Endothelial cell of umbilical vein (primary cell): ENCODE results near the gene MEIOB. TPM values are rescaled to one million over a fixed set of nuclear protein-coding genes. Genes with fewer than 3 reads are reported as not detected.

Source experiments
- BruUV-seq: library from RNA; stranded (reverse); fragments of 400-500 nt; replicated peaks from 2 replicates; lab custom pipeline; 2021; lab: Mats Ljungman, UMichigan
- CTCF ChIA-PET: fragments of 300-600, 350-600 bp; sonication (Branson Sonifier 250); formaldehyde crosslinking; loops from one replicate; lab custom pipeline; 2021; ENCODE audit warnings: antibody characterized with exemption, inconsistent platforms; lab: Charles Lee
- POLR2A ChIA-PET: fragments of 300-600, 350-600 bp; sonication (Branson Sonifier 250); formaldehyde crosslinking; loops from one replicate; lab custom pipeline; 2021; ENCODE audit warnings: antibody characterized with exemption, inconsistent platforms; lab: Charles Lee
- DNase-seq: peaks from one replicate; pipeline ENCODE4 v3.0.0-alpha.2; 2011; ENCODE audit warnings: low read depth, low spot score
- FAIRE-seq: peaks from 2 replicates; lab custom pipeline; 2011; peaks lifted over from hg19 to GRCh38; lab: Jason Lieb, UNC
- H2AFZ ChIP-seq: 2 replicates; pipeline ENCODE4 v1.6.0; 2012; ENCODE audit warnings: low read depth, low read length, control low read depth, inconsistent platforms
- H3K27ac ChIP-seq: 2 replicates; pipeline ENCODE4 v1.5.1; 2011; ENCODE audit warnings: low read depth, mild to moderate bottlenecking, control low read depth, low read length, moderate library complexity; ENCODE audit not compliant: insufficient read depth
- H3K27me3 ChIP-seq, 2 experiments: 2 replicates each; pipeline versions ENCODE4 v1.6.0 to v1.6.1; 2011; ENCODE audit warnings: low read length in 2 of 2, mixed read lengths in 1 of 2; ENCODE audit not compliant: control insufficient read depth in 2 of 2, insufficient read depth in 2 of 2
- H3K36me3 ChIP-seq, 2 experiments: 2 replicates in 1 of 2; 3 replicates in 1 of 2; pipeline ENCODE4 v1.5.1; 2011; ENCODE audit warnings: low read length in 2 of 2, mild to moderate bottlenecking in 1 of 2, moderate library complexity in 1 of 2; ENCODE audit not compliant: control insufficient read depth in 2 of 2, insufficient read depth in 2 of 2; ENCODE audit errors: extremely low read depth in 1 of 2
- H3K4me1 ChIP-seq: 3 replicates; pipeline ENCODE4 v1.5.1; 2011; ENCODE audit warnings: mild to moderate bottlenecking, low read length; ENCODE audit not compliant: control insufficient read depth, insufficient read depth; ENCODE audit errors: extremely low read depth
- H3K4me2 ChIP-seq: 2 replicates; pipeline ENCODE4 v1.6.1; 2011; ENCODE audit warnings: low read length, control low read depth, mixed read lengths; ENCODE audit not compliant: insufficient read depth
- H3K4me3 ChIP-seq, 3 experiments: fragments of 200-600 bp in 1 of 3; sonication (generic), shearing (Covaris generic) in 1 of 3; replicated peaks in 1 of 3; 2 replicates each; pipeline ENCODE4 v1.5.1; 2011 to 2016; ENCODE audit warnings: control low read depth in 3 of 3, low read length in 3 of 3, mild to moderate bottlenecking in 2 of 3, inconsistent platforms in 1 of 3, low read depth in 1 of 3, moderate library complexity in 1 of 3; ENCODE audit not compliant: insufficient read depth in 1 of 3
- H3K79me2 ChIP-seq: 2 replicates; pipeline ENCODE4 v1.6.0; 2012; ENCODE audit warnings: low read length, inconsistent platforms; ENCODE audit not compliant: control insufficient read depth, insufficient read depth
- H3K9ac ChIP-seq: replicated peaks from 2 replicates; pipeline ENCODE3; 2011; ENCODE audit warnings: low read length, control low read depth; ENCODE audit not compliant: insufficient read depth; ENCODE audit errors: extremely low read depth
- H3K9me1 ChIP-seq: replicated peaks from 3 replicates; pipeline ENCODE4 v1.6.0; 2011; ENCODE audit warnings: mild to moderate bottlenecking, low read length; ENCODE audit not compliant: control insufficient read depth, insufficient read depth; ENCODE audit errors: extremely low read depth
- H3K9me3 ChIP-seq: replicated peaks from 2 replicates; pipeline ENCODE4 v1.5.1; 2012; ENCODE audit warnings: low read length, inconsistent platforms; ENCODE audit not compliant: control insufficient read depth, insufficient read depth
- H4K20me1 ChIP-seq: replicated peaks from 2 replicates; pipeline ENCODE3; 2011; ENCODE audit warnings: mild to moderate bottlenecking, low read length; ENCODE audit not compliant: control insufficient read depth, insufficient read depth; ENCODE audit errors: extremely low read depth
- CTCF ChIP-seq, 2 donors: IDR thresholded peaks; 1 replicate in 1 of 2; 2 replicates in 1 of 2; pipeline ENCODE4 v1.5.1; 2011; ENCODE audit warnings: low read length in 2 of 2, mild to moderate bottlenecking in 2 of 2, moderate library complexity in 2 of 2, control low read depth in 1 of 2, inconsistent platforms in 1 of 2, low read depth in 1 of 2; ENCODE audit not compliant: insufficient read depth in 1 of 2; ENCODE audit errors: extremely low read depth in 1 of 2
- EZH2 ChIP-seq: IDR thresholded peaks from 2 replicates; pipeline ENCODE4 v1.6.1; 2012; ENCODE audit warnings: borderline replicate concordance, low read depth, mild to moderate bottlenecking, moderate library complexity, low read length, inconsistent platforms; ENCODE audit not compliant: severe bottlenecking
- FOS ChIP-seq: IDR thresholded peaks from 2 replicates; pipeline ENCODE4 v1.6.1; 2011; ENCODE audit warnings: mild to moderate bottlenecking, low read length, moderate library complexity, borderline replicate concordance; ENCODE audit not compliant: insufficient read depth
- GATA2 ChIP-seq: IDR thresholded peaks from 2 replicates; pipeline ENCODE4 v1.7.0; 2011; ENCODE audit warnings: low read depth, mild to moderate bottlenecking, moderate library complexity, mixed read lengths, low read length; ENCODE audit not compliant: insufficient read length, insufficient read depth
- JUN ChIP-seq: IDR thresholded peaks from 2 replicates; pipeline ENCODE4 v1.6.1; 2011; ENCODE audit warnings: borderline replicate concordance, low read depth; ENCODE audit not compliant: insufficient read length, insufficient read depth
- MAX ChIP-seq: IDR thresholded peaks from 2 replicates; pipeline ENCODE4 v1.6.1; 2011; ENCODE audit not compliant: insufficient read depth, insufficient read length
- MYC ChIP-seq: IDR thresholded peaks from one replicate; pipeline ENCODE4 v1.6.1; 2011; ENCODE audit warnings: mild to moderate bottlenecking, low read depth, low read length
- POLR2A ChIP-seq: IDR thresholded peaks from 2 replicates; pipeline ENCODE4 v1.6.1; 2012; ENCODE audit warnings: low read depth, mild to moderate bottlenecking, control low read depth, low read length
- POLR2AphosphoS5 ChIP-seq: IDR thresholded peaks from 2 replicates; pipeline ENCODE4 v1.6.1; 2012; ENCODE audit warnings: low read depth, mild to moderate bottlenecking, control low read depth, low read length, moderate library complexity; ENCODE audit not compliant: insufficient read depth
- dilution Hi-C: fragments of 300-500 bp; cut with MboI; formaldehyde crosslinking; loops from one replicate; pipeline ENCODE4 v1.15.0; 2019; ENCODE audit warnings: low sequenced_read_pairs; ENCODE audit not compliant: extremely low pct_ligation_motif_present
- intact Hi-C: fragments of 100-400 bp; cut with micrococcal nuclease; formaldehyde crosslinking; loops from one replicate; pipeline ENCODE4 v1.10.0; 2022
- polyA plus RNA-seq, 4 experiments: library from polyadenylated mRNA; depleted of rRNA in 3 of 4; stranded (reverse) in 3 of 4; unstranded in 1 of 4; fragments of >200 nt; gene quantifications; 2 replicates each; pipeline versions ENCODE4 v1.2.1 to v1.2.3, GENCODE V29; 2011 to 2012; ENCODE audit warnings: missing spikeins in 1 of 4
- total RNA-seq: library from RNA; stranded (reverse); gene quantifications from 2 replicates; pipeline ENCODE4 v1.2.3, GENCODE V29; 2021

The MEIOB gene
- total and polyA plus RNA-seq, 2 donors (not counting 3 experiments of a cell fraction or from before 2014, with no cell fraction given): 0.04 TPM; not detected in 1

GRCh38 chr16:1887711-1888354 is 15.9 kb upstream of the MEIOB start:
- intact Hi-C loops (no loop called here), dilution Hi-C loops (no loop called here)
- ChIA-PET CTCF (no interaction called here), POLR2A (no interaction called here)
- TF ChIP-seq POLR2A (no peak), POLR2AphosphoS5 (no peak), FOS (no peak), CTCF (IDR thresholded peaks at IDR 0.05; ENCODE audit: extremely low read depth in 1 of 2, insufficient read depth in 1 of 2, low read depth in 1 of 2, low read length in 2 of 2) (no peak), MYC (no peak), MAX (no peak), GATA2 (no peak), JUN (no peak), EZH2 (no peak)
- Histone ChIP-seq H3K9me3 (no peaks in the 10 kb centered on the region), H3K27ac (no peak overlapping the region), H3K9me1 (no peaks in the 10 kb centered on the region), H3K9ac (no peak overlapping the region), H3K36me3 (no peaks in the 10 kb centered on the region), H2AFZ (no peak overlapping the region), H3K4me2 (no peak overlapping the region), H3K79me2 (no peaks in the 10 kb centered on the region), H4K20me1 (no peaks in the 10 kb centered on the region), H3K4me1 (no peaks in the 10 kb centered on the region), H3K27me3 (peaks cover 3 to 4% of the 10 kb centered on the region in 2 experiments), H3K4me3 (no peak overlapping the region)
- no TSS peak for BruUV-seq
- DNase-seq (no peak), FAIRE-seq (no peak)
